GM10248 (cell line): ENCODE measurements around the gene ST6GALNAC6.

Experiments
- CTCF ChIA-PET: fragments of 300-600 bp; sonication (Branson Sonifier 250); formaldehyde crosslinking; extraction: SDS; loops from one replicate; lab custom pipeline; 2021; ENCODE audit warnings: antibody characterized with exemption; lab: Yijun Ruan, JAX
- POLR2A ChIA-PET: fragments of 350-650 bp; sonication (Branson Sonifier 250); formaldehyde crosslinking; extraction: SDS; loops from one replicate; lab custom pipeline; 2020; ENCODE audit warnings: antibody characterized with exemption; lab: Yijun Ruan, JAX
- DNase-seq: peaks from one replicate; pipeline ENCODE4 v3.0.0; 2012; ENCODE audit errors: extremely low spot score
- TF ChIP-seq, protein P1 (sequence below): IDR thresholded peaks from 2 replicates; pipeline ENCODE4 v1.5.1; 2012; ENCODE audit warnings: mild to moderate bottlenecking, low read depth; ENCODE audit errors: extremely low read depth, missing control alignments, control extremely low read depth

ST6GALNAC6 gene

DNA sequence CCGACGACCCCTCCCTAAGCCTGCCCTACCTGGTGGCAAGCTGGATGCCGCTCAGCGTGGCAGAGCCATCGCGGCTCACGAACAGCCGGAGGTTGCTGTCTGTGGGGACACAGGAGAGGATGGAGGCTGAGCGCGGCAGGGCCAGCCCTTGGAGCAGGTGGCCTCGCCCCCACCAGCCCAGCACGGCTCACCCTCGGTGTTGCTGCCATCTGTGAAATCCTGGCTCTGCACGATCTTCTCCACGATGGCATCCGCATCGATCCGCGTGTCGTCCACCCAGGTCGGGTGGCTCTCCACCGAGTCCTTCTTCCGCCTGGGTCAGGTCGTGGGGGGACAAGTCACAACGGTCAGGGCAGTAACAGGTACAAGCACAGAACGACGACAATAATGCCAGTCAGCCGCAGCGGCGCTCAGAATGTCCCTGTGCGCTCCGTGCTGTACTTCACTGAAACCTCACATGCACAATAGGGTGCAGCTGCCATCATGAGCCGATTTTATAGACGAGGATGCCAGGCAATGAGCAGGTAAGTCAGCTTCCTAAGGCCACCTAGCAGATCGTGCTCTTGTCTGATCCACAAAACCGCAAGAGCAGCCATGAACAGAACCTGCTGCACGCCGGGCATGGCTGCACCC lies 45.3 kb upstream of the ST6GALNAC6 start:
- TF ChIP-seq, protein P1, sequence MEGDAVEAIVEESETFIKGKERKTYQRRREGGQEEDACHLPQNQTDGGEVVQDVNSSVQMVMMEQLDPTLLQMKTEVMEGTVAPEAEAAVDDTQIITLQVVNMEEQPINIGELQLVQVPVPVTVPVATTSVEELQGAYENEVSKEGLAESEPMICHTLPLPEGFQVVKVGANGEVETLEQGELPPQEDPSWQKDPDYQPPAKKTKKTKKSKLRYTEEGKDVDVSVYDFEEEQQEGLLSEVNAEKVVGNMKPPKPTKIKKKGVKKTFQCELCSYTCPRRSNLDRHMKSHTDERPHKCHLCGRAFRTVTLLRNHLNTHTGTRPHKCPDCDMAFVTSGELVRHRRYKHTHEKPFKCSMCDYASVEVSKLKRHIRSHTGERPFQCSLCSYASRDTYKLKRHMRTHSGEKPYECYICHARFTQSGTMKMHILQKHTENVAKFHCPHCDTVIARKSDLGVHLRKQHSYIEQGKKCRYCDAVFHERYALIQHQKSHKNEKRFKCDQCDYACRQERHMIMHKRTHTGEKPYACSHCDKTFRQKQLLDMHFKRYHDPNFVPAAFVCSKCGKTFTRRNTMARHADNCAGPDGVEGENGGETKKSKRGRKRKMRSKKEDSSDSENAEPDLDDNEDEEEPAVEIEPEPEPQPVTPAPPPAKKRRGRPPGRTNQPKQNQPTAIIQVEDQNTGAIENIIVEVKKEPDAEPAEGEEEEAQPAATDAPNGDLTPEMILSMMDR, result no peak
- DNase-seq, result no peak
- ChIA-PET POLR2A (no interaction called here), CTCF (interaction anchor here (0.9 to 25.1 kb wide), 18 partner anchors 13 to 173 kb away, joined by 3 to 615 read pairs (median 7); partner anchors contain the start of genes EEIG1, NAIF1, PIP5KL1 and SLC25A25)

DNA sequence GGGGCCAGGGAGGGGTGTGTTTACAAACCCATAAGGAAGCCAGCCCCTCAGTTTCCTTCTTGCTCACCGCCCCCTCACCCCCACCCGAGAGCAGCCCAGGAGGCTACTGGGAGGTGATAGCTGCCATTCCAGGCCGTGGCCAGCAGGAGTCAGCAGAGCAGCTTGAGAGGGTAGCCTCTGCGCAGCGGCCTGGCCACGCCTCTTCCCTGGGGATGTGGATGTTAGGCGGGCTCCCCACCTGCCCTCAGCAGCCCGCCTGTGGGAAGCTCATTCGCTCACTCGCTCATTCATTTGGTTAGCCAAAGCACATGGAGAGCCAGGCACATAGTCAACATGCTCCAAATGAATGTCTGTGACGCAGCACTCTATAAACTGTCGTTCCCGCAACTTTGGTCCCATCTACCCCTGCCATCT lies 44.3 kb upstream of the ST6GALNAC6 start:
- ChIA-PET CTCF (interaction anchor here (0.6 to 25.1 kb wide), 36 partner anchors 12 to 209 kb away, joined by 3 to 615 read pairs (median 5); partner anchors contain the start of genes EEIG1, NAIF1, PIP5KL1 and SLC25A25), POLR2A (interaction anchor here (0.5 to 0.6 kb wide), 2 partner anchors 135 to 216 kb away, joined by 3 read pairs; partner anchors contain the start of gene BBLN)
- DNase-seq, result peak; percentile 86
- TF ChIP-seq, protein P1, result peak; percentile 90

DNA sequence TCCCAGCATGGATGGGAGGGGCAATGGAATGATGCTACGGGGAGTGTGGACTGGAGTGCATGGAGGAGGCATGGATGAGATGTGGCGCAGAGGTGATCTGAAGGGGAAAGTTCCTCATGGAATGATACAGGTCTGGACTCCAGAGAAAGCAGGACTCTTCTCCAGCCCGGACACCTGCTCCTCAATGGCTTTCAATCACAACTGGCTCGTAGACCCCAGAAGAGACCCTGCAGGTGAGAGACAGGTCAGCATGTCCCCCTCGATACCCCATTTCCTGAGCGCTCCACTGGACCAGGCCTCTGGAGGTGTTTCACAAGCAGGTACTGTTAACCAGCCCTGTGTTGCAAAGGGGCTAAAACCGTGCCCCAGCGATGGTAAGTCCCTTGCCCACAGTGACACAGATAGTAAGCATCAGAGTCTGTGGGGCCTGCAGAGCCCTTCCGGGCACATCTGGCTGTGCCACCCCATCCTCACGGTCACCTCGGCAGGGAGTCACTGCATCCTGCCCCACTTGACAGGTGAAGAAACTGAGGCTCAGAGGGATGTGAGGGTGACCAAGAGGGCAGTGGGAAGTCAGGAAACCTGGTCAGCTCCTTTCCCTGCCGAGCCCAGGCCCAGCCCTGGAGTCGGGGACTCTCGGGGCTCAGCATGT lies 43.7 kb upstream of the ST6GALNAC6 start:
- ChIA-PET POLR2A (interaction anchor here (0.6 kb wide), 1 partner anchor 136 kb away, joined by 3 read pairs; no protein-coding TSS in a partner anchor), CTCF (interaction anchor here (0.6 to 25.1 kb wide), 42 partner anchors 11 to 208 kb away, joined by 3 to 615 read pairs (median 5); partner anchors contain the start of genes EEIG1, NAIF1, PIP5KL1 and SLC25A25)
- TF ChIP-seq, protein P1, result no peak
- DNase-seq, result no peak

DNA sequence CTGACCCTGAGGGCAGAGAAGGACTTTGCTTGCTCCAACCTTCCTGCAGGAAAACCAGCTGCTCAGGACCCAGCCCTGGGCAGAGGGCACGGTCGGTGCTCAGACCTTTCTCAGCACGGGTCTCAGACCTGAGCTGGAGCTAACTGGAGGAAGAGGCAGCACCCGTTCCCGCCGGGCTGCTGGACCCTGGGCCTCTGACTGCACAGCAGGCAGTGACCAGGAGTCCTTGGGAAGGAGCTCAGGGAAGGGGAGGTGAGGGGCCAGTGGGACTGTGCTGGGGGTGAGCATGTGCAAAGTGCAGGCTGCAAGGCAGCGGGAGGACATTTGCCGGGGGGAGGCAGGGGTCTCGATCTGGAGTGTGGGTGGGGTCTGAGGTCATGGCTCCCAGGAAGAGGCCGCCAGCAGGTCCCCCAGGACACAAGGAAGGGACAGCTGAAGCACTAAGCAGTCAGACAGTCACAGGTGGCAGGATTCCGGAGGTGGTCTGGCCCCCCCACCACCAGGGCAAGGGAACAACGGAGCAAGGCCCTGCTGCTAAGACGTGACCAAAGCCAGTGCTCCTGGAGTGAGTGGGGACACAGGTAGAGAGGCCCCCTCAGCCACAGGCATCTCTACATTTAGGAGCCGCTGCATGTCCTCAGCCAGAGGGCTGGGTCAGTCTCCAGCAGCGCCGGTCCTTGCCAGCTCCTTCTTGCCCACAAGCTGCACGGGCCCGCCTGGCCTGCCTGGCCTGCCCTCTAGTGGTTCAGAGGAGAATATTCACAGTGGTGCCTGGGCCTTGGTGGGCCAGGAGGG lies 43.0 kb upstream of the ST6GALNAC6 start:
- DNase-seq, result peak; percentile 76
- TF ChIP-seq, protein P1, result peak; percentile 84
- ChIA-PET CTCF (interaction anchor here (0.6 to 25.1 kb wide), 30 partner anchors 10 to 207 kb away, joined by 3 to 615 read pairs (median 5); partner anchors contain the start of genes EEIG1, NAIF1, PIP5KL1 and SLC25A25), POLR2A (no interaction called here)

DNA sequence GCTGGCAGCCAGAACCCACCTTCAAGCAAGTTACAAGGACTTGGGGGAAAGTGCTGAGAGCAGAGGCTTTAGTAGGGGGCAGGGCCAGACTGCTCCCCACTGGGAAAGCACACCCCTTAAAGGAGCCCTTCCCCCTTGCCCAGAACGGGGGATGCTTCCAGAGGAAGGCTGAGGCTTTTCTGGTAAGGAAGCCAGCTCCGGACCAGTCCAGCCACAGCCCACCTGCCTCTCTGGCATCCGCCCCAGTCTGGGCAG lies 42.5 kb upstream of the ST6GALNAC6 start:
- CTCF ChIA-PET, result interaction anchor here (1.0 to 25.1 kb wide), 16 partner anchors 10 to 176 kb away, joined by 3 to 615 read pairs (median 8); partner anchors contain the start of genes EEIG1, NAIF1, PIP5KL1 and SLC25A25
- POLR2A ChIA-PET, result no interaction called here
- TF ChIP-seq, protein P1, result no peak
- DNase-seq, result no peak
